MM.1S (cell line): Measurements from ENCODE around the gene ARHGEF33.

ENCODE experiments used
- CTCF ChIP-seq: fragments of 300-600 bp; sonication (generic); IDR thresholded peaks from 2 replicates; pipeline ENCODE4 v1.5.1; 2016; ENCODE audit warnings: antibody characterized with exemption, low read length, mixed read lengths
- EZH2 ChIP-seq: fragments of 300-600 bp; sonication (generic); optimal IDR thresholded peaks from 2 replicates; pipeline ENCODE3; 2017; ENCODE audit warnings: low read depth, mild to moderate bottlenecking, antibody characterized with exemption, low read length, mixed read lengths
- EZH2phosphoT487 ChIP-seq: fragments of 300-600 bp; sonication (generic); IDR thresholded peaks from 2 replicates; pipeline ENCODE4 v1.6.1; 2018; ENCODE audit warnings: antibody characterized with exemption, low read length

GRCh38 chr2:38937548-38937947 is 47.9 kb downstream of the ARHGEF33 start:
- no peak for TF ChIP-seq CTCF
- no peak for TF ChIP-seq EZH2
- TF ChIP-seq EZH2phosphoT487, result no peak
